Nucleus accumbens (tissue), 56 donors: ENCODE measurements around the gene SFXN3.

Experiments used
- DNase-seq, 56 donors: peaks; one replicate each; lab custom pipeline; 2025; lab: John Stamatoyannopoulos, UW

SFXN3 gene

DNA sequence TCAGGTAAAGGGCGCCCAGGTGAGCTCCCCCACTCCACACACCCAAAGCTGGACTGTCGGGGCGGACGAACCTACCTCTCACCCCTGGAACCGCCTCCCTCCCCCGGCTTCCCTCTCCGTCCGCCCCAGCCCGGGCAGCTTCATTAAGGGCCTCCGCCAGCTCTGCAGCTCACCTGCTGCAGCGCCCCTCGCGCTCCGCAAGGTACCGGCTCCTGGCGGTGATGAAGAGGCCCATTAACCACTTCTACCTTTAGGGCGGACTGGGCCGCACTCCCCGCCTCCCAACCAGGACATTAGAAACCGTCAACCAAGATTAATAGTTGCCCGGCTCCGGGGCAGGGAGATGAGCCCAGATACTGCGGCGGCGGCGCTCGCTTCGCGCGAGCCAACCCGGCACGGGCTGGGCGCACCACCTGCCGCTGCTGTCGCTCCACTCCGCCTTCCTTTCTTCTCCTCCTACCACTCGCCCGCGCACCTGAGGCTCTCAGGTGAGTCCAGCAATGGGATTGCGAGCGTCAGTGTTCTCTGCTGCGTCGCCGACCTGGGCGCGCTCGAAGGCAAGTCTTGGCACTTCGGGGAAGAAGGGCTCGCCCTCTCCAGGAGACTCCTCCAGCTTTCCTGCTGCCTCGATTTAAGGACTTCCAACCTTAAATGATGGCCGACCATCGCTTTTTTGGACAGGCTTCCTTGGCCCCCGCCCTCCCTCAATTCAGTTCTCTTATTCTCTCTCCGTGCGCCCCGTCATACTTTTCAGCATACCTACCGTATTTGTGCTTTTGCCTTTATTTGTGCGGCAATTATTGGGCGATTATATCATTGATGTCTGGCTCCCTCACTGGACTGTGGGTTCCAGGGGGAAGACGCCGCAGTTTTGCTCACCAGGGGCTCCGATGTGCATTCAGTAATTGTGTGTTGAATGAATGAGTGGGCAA, 17.2 kb downstream of the SFXN3 start:
- no peak for DNase-seq

GRCh38 chr10:101050208-101051069, 19.4 kb downstream of the SFXN3 start:
- DNase-seq: peak in 15 of 56 donors; percentile 10 to 64 (median 23)

- peak in 1 of 56 donors; percentile 15 for DNase-seq
Measured at GRCh38 chr10:101052285-101052684, 21.3 kb downstream of the SFXN3 start.

DNA sequence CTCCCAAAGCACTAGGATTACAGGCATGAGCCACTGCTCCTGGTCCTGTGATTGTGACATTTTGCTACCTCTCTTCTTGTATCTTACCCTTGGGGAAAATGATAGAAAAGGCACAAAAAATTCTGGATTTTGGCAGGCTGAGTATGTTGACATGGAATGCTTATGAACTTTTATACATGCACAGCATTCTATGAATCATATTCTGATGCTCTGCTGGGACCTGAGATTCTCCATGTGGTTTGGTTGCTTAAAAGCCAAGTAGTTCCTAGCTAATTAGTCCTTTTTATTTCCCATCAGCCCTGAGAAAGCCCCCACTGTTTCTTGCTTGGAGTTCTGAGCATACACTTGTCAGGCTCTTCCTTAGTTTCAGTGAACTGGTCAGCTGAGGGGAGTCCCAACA, 22.5 kb downstream of the SFXN3 start:
- DNase-seq: no peak

DNA sequence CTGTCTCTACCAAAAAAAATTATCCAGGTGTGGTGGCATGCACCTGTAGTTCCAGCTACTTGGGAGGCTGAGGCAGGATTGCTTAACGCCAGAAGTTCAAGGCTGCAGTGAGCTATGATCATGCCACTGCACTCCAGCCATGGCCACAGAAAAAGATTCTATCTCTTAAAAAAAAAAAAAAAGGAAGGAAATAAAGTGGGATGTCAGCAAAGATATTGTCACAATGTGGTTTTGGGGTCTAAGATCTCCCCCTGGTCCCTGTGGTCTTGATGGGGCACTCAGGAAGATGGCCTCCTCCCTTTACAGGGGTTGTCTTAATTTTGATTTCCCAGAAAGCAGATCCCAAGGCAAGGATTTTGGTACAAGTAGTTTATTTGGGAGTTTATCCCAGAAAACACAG, 23.3 kb downstream of the SFXN3 start:
- DNase-seq: no peak

DNA sequence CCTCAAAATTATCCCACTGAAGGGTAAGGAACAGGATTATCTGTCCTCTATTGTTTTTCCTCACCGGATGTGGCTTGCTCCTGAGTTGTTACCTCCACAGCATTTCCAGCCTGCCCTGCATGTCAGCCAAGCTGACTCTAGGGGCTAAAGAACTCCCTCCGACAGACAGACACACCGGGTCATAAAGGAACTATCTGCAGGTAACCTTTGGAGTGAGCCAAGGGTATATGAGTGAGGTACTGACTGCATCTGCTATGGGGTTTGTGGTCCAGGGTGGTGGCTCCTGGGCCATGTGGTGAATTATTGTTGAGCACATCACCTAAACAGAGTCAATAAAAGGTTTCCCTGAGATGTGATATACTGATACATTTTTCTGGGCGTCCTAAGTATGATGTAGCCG, 23.8 kb downstream of the SFXN3 start:
- no peak for DNase-seq

- DNase-seq: no peak
Measured at GRCh38 chr10:101055411-101055810, 24.4 kb downstream of the SFXN3 start.

DNA sequence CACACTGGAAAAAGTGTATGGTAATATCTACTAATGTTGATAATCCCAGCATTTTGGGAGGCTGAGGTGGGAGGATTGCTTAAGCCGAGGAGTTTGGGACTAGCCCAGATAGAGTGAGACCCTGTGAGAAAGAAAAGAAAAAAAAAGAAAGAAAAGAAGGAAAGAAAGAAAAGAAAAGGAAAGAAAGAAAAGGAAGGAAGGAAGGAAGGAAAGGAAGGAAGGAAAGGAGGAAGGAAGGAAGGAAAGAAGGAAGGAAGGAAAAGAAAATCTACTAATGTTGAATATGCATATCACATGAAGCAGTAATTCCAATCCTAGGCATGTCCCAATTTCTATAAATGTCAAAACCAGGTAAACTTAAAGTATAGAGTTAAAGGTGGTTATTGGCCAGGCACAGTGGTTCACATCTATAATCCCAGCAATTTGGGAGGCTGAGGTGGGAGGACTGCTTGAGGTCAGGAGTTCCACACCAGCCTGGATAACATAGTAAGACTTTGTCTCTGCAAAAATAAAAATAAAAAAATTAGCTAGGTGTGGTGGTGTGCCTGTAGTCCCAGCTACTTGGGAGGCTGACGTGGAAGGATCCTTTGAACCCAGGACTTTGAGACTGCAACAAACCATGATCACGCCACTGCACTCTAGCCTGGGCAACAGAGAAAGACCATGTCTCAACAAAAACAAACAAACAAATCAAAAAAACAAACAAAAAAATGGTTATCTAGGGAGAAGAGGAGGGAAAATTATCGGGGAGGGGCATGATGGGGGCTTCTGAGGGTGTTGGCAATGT, 25.5 kb downstream of the SFXN3 start:
- DNase-seq: no peak

- DNase-seq: peak in 53 of 56 donors; percentile 16 to 93 (median 83)
Measured at GRCh38 chr10:101060036-101060950, 29.3 kb downstream of the SFXN3 start.

- DNase-seq: peak in 36 of 56 donors; percentile 53 to 93 (median 86)
Measured at GRCh38 chr10:101060951-101061623, 30.1 kb downstream of the SFXN3 start.

- no peak for DNase-seq
Measured at GRCh38 chr10:101061624-101062231, 30.7 kb downstream of the SFXN3 start, which contains the start of gene KAZALD1. Gene KAZALD1, plus strand, starts transcription at chr10:101061989. Its CDS starts 604 bp downstream, at chr10:101062593.

DNA sequence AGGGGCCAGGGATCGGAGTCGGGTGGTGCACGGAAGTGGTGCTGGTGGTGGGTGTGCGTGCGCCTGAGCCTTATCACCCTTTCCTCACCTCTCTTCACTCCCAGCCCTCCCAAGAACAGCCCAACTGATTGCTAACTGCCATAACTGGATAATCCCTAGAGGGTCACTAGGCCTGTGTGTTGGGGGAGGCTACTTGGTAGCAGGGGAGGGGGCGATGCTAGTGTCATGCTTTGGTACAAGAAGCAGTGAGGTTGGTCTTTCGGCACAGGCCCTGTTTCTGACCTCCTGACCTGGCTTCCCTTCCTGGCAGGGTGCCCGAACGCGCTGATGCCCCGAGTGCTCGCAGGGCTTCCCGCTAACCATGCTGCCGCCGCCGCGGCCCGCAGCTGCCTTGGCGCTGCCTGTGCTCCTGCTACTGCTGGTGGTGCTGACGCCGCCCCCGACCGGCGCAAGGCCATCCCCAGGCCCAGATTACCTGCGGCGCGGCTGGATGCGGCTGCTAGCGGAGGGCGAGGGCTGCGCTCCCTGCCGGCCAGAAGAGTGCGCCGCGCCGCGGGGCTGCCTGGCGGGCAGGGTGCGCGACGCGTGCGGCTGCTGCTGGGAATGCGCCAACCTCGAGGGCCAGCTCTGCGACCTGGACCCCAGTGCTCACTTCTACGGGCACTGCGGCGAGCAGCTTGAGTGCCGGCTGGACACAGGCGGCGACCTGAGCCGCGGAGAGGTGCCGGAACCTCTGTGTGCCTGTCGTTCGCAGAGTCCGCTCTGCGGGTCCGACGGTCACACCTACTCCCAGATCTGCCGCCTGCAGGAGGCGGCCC, 31.4 kb downstream of the SFXN3 start:
- DNase-seq: peak in 4 of 56 donors; percentile 18 to 35 (median 26)

GRCh38 chr10:101063050-101063525, 32.1 kb downstream of the SFXN3 start:
- peak in 8 of 56 donors; percentile 6 to 41 (median 18) for DNase-seq

- DNase-seq: no peak
Measured at GRCh38 chr10:101063548-101064414, 32.7 kb downstream of the SFXN3 start.

- no peak for DNase-seq
Measured at GRCh38 chr10:101064415-101065030, 33.5 kb downstream of the SFXN3 start.
